Gastrocnemius medialis (tissue), 4 donors: Measurements from ENCODE around the gene CEACAM19.

Experiments used
- POLR2A ChIP-seq, 2 donors: fragments of 450-650 bp; IDR thresholded peaks; one replicate each; pipeline ENCODE4 v1.6.1; 2017; ENCODE audit warnings: antibody characterized with exemption in 2 of 2, mild to moderate bottlenecking in 2 of 2, moderate library complexity in 2 of 2
- TF ChIP-seq, protein P1 (sequence below), 5 experiments: fragments of 450-650 bp in 3 of 5; fragments of 200-600 bp in 2 of 5; sonication (generic) in 2 of 5; IDR thresholded peaks in 4 of 5; conservative IDR thresholded peaks in 1 of 5; 1 replicate in 4 of 5; 2 replicates in 1 of 5; pipeline ENCODE4 v1.5.1; 2016 to 2019; ENCODE audit warnings: antibody characterized with exemption in 5 of 5, mild to moderate bottlenecking in 3 of 5, moderate library complexity in 3 of 5

DNA sequence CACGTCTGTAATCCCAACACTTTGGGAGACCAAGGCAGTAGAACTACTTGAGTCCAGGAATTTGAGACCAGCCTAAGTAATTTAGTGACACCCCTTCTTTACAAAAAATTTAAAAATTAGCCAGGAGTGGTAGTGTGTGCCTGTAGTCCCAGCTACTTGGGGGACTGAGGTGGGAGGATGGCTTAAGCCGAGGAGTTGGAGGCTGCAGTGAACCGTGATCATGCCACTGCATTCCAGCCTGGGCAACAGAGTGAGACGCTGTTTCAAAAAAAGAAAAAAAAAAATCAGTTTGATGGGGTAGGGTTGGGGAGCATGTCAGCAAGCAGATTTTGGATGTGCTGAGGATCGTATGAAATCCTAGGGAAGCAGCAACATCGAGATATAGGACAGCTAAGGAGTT is 4.2 kb downstream of the CEACAM19 start:
- TF ChIP-seq, protein P1, sequence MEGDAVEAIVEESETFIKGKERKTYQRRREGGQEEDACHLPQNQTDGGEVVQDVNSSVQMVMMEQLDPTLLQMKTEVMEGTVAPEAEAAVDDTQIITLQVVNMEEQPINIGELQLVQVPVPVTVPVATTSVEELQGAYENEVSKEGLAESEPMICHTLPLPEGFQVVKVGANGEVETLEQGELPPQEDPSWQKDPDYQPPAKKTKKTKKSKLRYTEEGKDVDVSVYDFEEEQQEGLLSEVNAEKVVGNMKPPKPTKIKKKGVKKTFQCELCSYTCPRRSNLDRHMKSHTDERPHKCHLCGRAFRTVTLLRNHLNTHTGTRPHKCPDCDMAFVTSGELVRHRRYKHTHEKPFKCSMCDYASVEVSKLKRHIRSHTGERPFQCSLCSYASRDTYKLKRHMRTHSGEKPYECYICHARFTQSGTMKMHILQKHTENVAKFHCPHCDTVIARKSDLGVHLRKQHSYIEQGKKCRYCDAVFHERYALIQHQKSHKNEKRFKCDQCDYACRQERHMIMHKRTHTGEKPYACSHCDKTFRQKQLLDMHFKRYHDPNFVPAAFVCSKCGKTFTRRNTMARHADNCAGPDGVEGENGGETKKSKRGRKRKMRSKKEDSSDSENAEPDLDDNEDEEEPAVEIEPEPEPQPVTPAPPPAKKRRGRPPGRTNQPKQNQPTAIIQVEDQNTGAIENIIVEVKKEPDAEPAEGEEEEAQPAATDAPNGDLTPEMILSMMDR (IDR thresholded peaks at IDR 0.05 in 4 of 5, conservative IDR thresholded peaks at IDR 0.05 in 1 of 5): no peak
- no peak for TF ChIP-seq POLR2A (IDR thresholded peaks at IDR 0.05)
